ENCODE measurements around the gene SLC35B2. TPM values are rescaled to one million over a fixed set of nuclear protein-coding genes. Genes with fewer than 3 reads are reported as not detected.
A peak's percentile ranks its signal among the peaks of the same experiment; 100 is the strongest.

SLC35B2 gene
- total and polyA plus RNA-seq, 4 donors = 18.9 to 27.0 (median 21.1) TPM

DNA sequence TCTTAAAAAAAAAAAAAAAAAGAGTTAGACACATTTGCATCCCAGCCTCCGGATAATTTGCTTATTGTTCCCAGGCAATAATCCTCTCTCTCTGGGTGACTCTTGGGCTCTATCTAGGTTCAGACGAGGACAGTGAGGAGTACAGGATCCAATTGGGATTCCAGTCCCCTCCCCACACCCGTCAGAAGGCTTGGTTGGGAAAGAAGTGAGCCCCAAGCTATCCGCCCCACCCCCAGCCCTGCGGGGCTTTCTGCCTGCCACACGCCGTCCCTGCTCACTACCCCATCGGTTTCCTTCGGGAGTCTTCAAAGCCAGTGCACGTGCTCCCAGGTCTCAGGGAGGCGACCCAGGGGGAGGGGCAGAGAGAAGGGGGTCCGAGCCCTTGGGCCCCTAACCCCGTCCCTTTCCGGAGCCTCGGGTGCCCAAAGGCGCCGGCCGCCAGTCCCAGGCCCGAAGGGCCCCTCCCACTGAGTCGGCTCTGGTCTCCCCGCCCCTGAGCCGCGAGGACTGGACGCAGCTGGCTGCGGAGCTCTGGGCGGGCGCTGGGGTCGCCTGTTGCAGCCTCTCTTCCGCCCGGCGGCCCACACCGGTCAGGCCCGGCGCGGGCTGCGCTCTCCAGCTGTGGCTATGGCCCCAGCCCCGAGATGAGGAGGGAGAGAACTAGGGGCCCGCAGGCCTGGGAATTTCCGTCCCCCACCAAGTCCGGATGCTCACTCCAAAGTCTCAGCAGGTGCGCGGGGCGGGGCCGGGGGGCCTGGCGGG is 38.1 kb downstream of the SLC35B2 start:
- TF ChIP-seq YY1 (IDR thresholded peaks at IDR 0.05) = peak; percentile 38
- TF ChIP-seq FOXA1 (IDR thresholded peaks at IDR 0.05) = no peak
- no peak for TF ChIP-seq EGR1 (IDR thresholded peaks at IDR 0.05; ENCODE audit: low read depth in 2 of 2)
- TF ChIP-seq FOXA2 (IDR thresholded peaks at IDR 0.05) = no peak
- TF ChIP-seq, protein P1, sequence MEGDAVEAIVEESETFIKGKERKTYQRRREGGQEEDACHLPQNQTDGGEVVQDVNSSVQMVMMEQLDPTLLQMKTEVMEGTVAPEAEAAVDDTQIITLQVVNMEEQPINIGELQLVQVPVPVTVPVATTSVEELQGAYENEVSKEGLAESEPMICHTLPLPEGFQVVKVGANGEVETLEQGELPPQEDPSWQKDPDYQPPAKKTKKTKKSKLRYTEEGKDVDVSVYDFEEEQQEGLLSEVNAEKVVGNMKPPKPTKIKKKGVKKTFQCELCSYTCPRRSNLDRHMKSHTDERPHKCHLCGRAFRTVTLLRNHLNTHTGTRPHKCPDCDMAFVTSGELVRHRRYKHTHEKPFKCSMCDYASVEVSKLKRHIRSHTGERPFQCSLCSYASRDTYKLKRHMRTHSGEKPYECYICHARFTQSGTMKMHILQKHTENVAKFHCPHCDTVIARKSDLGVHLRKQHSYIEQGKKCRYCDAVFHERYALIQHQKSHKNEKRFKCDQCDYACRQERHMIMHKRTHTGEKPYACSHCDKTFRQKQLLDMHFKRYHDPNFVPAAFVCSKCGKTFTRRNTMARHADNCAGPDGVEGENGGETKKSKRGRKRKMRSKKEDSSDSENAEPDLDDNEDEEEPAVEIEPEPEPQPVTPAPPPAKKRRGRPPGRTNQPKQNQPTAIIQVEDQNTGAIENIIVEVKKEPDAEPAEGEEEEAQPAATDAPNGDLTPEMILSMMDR (IDR thresholded peaks at IDR 0.05; ENCODE audit: low read depth, low read length, missing input control) = no peak
- peak; percentile 19 to 40 for TF ChIP-seq RXRA (IDR thresholded peaks at IDR 0.05)
- no peak for TF ChIP-seq HNF4A (conservative IDR thresholded peaks at IDR 0.05)
- peak overlapping the region; percentile 32 to 57 (median 41) for H3K4me3 ChIP-seq (ENCODE audit: low read depth in 1 of 3, low read length in 3 of 3)
- H3K9me3 ChIP-seq (ENCODE audit: control insufficient read depth in 4 of 4, low read length in 3 of 4) = no peaks in the 10 kb centered on the region
- no peaks in the 10 kb centered on the region for H3K27me3 ChIP-seq (ENCODE audit: control insufficient read depth in 4 of 4, insufficient read depth in 4 of 4, low read length in 3 of 4)
- peaks cover 38 to 69% (median 49%) of the 10 kb centered on the region in 4 donors for H3K4me1 ChIP-seq (ENCODE audit: control insufficient read depth in 4 of 4, insufficient read depth in 4 of 4, low read length in 3 of 4)
- DNase-seq (ENCODE audit: low spot score) = peak; percentile 72
- H3K36me3 ChIP-seq (ENCODE audit: control insufficient read depth in 4 of 4, insufficient read depth in 3 of 4, low read depth in 1 of 4, low read length in 3 of 4) = no peaks in the 10 kb centered on the region
- 2% methylated on average over 45 of the region's 45 CpGs for WGBS
- H3K27ac ChIP-seq (ENCODE audit: low read depth in 1 of 2, low read length in 2 of 2) = peak overlapping the region; percentile 82 to 86
- H3K9ac ChIP-seq (ENCODE audit: low read depth in 1 of 2, low read length in 2 of 2) = peak overlapping the region; percentile 36 to 59

DNA sequence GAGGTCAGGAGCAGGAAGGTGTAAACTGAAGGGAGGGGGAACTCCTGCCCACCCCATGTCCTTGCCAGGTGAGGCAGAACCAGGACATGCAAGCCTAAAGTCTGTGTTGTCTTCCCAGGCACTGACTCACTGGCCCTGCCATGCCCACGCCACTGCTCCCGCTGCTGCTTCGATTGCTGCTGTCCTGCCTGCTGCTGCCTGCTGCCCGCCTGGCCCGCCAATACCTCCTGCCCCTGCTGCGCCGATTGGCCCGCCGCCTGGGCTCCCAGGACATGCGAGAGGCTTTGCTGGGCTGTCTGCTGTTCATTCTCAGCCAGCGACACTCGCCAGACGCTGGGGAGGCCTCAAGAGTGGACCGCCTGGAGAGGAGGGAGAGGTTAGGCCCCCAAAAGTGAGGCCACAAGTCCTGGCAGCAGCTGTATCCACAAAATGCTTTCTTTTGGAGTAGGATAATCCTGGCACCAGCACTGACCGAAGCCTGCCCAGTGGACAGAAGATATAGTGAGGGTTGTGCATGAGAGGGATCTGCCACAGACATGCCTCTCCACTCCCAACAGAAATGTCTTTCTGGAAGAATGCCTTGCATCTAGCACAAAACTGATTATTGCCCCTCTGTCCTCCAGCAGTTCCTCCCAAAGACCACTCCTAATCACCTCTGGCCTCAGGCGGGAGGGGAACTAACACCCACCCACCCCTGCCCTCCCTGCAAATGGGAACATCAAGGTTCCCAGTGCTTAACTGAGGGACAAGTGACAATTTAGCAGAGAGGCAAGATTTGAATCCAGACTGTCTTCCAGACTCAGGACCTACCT is 39.8 kb downstream of the SLC35B2 start:
- H3K27me3 ChIP-seq (ENCODE audit: control insufficient read depth in 4 of 4, insufficient read depth in 4 of 4, low read length in 3 of 4) = no peaks in the 10 kb centered on the region
- H3K36me3 ChIP-seq (ENCODE audit: control insufficient read depth in 4 of 4, insufficient read depth in 3 of 4, low read depth in 1 of 4, low read length in 3 of 4) = no peaks in the 10 kb centered on the region
- H3K9me3 ChIP-seq (ENCODE audit: control insufficient read depth in 4 of 4, low read length in 3 of 4) = no peaks in the 10 kb centered on the region
- H3K4me1 ChIP-seq (ENCODE audit: control insufficient read depth in 4 of 4, insufficient read depth in 4 of 4, low read length in 3 of 4) = peaks cover 32 to 59% (median 41%) of the 10 kb centered on the region in 4 donors
- no peak overlapping the region for H3K4me3 ChIP-seq (ENCODE audit: low read depth in 1 of 3, low read length in 3 of 3)
- H3K27ac ChIP-seq (ENCODE audit: low read depth in 1 of 2, low read length in 2 of 2) = peak overlapping the region; percentile 82 to 92
- 35% methylated on average over 16 of the region's 16 CpGs for WGBS
- no peak for DNase-seq (ENCODE audit: low spot score)
- H3K9ac ChIP-seq (ENCODE audit: low read depth in 1 of 2, low read length in 2 of 2) = peak overlapping the region in 1 of 2 donors; percentile 9
- TF ChIP-seq RAD21 (IDR thresholded peaks at IDR 0.05) (peak in 1 of 2 donors; percentile 17), FOXA1 (IDR thresholded peaks at IDR 0.05) (no peak), YY1 (IDR thresholded peaks at IDR 0.05) (peak; percentile 21), RXRA (IDR thresholded peaks at IDR 0.05) (peak in 1 of 2 donors; percentile 36), HNF4A (conservative IDR thresholded peaks at IDR 0.05) (peak in 1 of 2 donors; percentile 32)

DNA sequence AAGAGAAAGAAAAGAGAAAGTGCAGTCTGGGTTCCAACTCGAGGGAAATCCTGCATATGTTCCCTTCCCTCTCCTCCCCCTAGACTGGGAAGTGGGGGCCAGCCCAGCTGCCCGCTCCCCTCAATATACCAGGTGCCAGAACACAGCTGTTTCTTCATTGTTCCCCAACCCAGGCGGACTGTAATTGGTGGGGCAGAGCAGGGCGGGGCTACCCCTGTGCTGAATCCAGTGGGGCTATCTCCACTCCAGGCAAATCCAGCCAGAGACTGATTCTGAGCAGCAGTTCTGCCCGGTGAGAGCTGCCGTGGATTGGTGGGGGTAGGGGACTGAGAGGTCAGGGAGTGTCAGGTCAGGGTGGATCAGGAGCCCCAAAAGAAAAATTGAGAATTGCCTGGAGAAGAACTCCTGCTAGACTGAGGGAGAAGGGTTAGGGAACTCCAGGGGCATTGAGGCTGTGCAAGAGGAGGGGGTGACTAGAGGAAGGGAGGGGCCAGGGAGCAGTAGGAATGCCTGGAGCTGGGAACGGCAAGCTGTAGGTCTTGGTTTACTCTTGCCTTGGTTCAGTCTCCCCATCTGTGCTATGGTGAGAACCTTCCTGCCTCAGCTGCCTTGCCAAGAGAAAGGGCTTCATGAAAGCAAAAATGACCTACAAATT is 40.5 kb downstream of the SLC35B2 start, which contains the start of gene MYMX:
TSS of gene MYMX (plus strand) at position 250 of the 655 bp plus-strand sequence. CDS start 546 bp downstream, outside the sequence.
- WGBS = 53% methylated on average over 7 of the region's 7 CpGs
- no peaks in the 10 kb centered on the region for H3K9me3 ChIP-seq (ENCODE audit: control insufficient read depth in 4 of 4, low read length in 3 of 4)
- H3K9ac ChIP-seq (ENCODE audit: low read depth in 1 of 2, low read length in 2 of 2) = peak within 1 kb of the TSS in 1 of 2 donors; percentile 9
- H3K27ac ChIP-seq (ENCODE audit: low read depth in 1 of 2, low read length in 2 of 2) = peak within 1 kb of the TSS; percentile 82 to 92
- H3K4me3 ChIP-seq (ENCODE audit: low read depth in 1 of 3, low read length in 3 of 3) = no peak within 1 kb of the TSS
- DNase-seq (ENCODE audit: low spot score) = no peak
- H3K36me3 ChIP-seq (ENCODE audit: control insufficient read depth in 4 of 4, insufficient read depth in 3 of 4, low read depth in 1 of 4, low read length in 3 of 4) = no peaks in the 10 kb centered on the region
- TF ChIP-seq GABPA (IDR thresholded peaks at IDR 0.05 in 1 of 2, conservative IDR thresholded peaks at IDR 0.05 in 1 of 2) = no peak
- TF ChIP-seq, protein P2, sequence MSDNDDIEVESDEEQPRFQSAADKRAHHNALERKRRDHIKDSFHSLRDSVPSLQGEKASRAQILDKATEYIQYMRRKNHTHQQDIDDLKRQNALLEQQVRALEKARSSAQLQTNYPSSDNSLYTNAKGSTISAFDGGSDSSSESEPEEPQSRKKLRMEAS (IDR thresholded peaks at IDR 0.05) = no peak
- TF ChIP-seq HNF4A (conservative IDR thresholded peaks at IDR 0.05) = no peak
- TF ChIP-seq SP1 (IDR thresholded peaks at IDR 0.05) = no peak
- no peak for TF ChIP-seq RAD21 (IDR thresholded peaks at IDR 0.05)
- TF ChIP-seq, protein P3, sequence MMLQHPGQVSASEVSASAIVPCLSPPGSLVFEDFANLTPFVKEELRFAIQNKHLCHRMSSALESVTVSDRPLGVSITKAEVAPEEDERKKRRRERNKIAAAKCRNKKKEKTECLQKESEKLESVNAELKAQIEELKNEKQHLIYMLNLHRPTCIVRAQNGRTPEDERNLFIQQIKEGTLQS (IDR thresholded peaks at IDR 0.05) = no peak
- no peak for TF ChIP-seq HNF4G (IDR thresholded peaks at IDR 0.05)
- TF ChIP-seq FOXA1 (IDR thresholded peaks at IDR 0.05) = no peak
- no peak for TF ChIP-seq NR2F2 (IDR thresholded peaks at IDR 0.05)
- TF ChIP-seq RXRA (IDR thresholded peaks at IDR 0.05) = no peak
- no peak for TF ChIP-seq EGR1 (IDR thresholded peaks at IDR 0.05; ENCODE audit: low read depth in 2 of 2)
- no peak for TF ChIP-seq JUND (IDR thresholded peaks at IDR 0.05)
- no peaks in the 10 kb centered on the region for H3K27me3 ChIP-seq (ENCODE audit: control insufficient read depth in 4 of 4, insufficient read depth in 4 of 4, low read length in 3 of 4)
- H3K4me1 ChIP-seq (ENCODE audit: control insufficient read depth in 4 of 4, insufficient read depth in 4 of 4, low read length in 3 of 4) = peaks cover 30 to 53% (median 35%) of the 10 kb centered on the region in 4 donors
